DMS79 treated with DMSO at 0.1 percent for 48 hours (cell line): Measurements from ENCODE around the gene PSAPL1.

Experiments used
- DNase-seq: peaks from one replicate; lab custom pipeline; 2025; lab: John Stamatoyannopoulos, UW

The PSAPL1 gene

DNA sequence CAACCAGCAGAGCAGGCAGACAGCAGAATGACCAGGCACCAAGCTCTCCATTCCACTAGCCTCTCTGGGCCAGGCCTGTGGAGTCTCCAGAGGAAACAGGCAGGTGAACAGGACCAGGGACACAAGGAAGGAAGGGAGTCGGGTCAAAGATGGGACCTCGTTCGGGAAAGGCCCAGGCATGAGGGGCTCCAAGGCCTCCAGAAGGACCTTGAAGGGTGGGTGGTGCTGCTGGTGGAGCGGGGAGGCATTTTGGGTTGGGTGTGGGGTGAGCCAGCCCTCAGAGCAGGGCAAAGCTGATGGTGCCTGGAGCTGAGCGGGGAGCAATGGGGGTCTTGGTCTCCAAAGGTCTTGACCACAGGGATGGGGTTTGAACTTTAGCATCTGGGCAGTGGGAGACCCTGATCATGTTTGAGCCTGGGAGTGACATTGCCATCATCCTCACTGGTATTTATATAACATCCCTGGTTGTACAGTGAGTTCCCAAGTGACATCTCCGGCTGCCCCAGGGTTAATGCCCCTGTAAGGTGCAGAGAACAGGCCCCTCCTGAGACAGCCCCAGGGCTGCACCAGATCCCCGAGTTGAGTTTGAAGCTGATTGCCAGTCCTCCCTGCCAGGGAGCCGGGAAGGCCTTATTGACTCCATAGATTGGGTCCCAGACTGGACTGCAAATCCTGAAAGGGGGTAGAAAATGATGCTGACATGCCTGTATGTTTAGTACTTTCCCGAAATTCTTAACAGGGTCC lies 52.7 kb downstream of the PSAPL1 start:
- DNase-seq = no peak

DNA sequence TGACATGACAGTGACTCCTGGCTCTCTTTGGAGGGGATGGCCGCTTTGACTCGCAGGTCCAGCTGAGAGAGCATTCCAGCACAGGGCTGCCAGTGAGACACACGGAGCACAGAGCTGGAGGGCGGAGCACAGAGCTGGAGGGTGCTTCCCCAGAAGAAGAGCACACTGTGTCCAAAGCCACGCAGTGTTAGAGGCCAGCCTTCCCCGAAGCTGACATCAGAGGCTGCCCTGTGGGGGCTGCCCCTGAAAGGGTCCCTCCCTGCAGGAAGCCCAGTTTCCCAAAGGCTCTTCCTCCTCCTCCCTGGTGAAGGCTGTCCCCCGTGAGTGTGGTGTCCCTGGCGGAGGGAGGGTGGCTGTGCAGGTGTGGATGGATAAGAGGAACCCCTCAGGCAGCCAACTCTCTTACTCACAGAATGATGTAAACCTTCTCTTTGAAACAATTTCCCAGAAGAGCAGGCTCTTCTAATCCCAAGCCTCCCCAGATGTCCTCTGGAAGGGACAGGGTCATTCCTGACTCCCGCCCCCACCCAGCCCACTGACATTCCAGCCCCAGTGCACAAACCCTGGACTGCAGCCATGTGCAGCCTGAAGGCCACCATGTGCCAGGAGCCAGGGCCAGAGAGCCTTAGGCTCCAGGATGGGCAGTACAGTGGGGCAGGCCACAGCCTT lies 53.4 kb downstream of the PSAPL1 start:
- DNase-seq = no peak
